HEK293 (cell line): Measurements from ENCODE around the gene TPGS1.

Experiments used
- CTCF ChIP-seq: fragments of 450-650 bp; formaldehyde crosslinking; IDR thresholded peaks from 2 replicates; pipeline ENCODE4 v1.5.1; 2016; ENCODE audit warnings: missing biosample characterization, missing genetic modification characterization
- SP2 ChIP-seq: fragments of 450-650 bp; formaldehyde crosslinking; IDR thresholded peaks from 2 replicates; pipeline ENCODE4 v1.5.1; 2016; ENCODE audit warnings: missing biosample characterization, missing genetic modification characterization
- ZBTB7A ChIP-seq: fragments of 450-650 bp; formaldehyde crosslinking; IDR thresholded peaks from 2 replicates; pipeline ENCODE4 v1.5.1; 2016; ENCODE audit warnings: low read depth, missing biosample characterization, missing genetic modification characterization

- TF ChIP-seq CTCF (no peak), ZBTB7A (tag by site-specific recombination) (no peak), SP2 (tag by site-specific recombination) (no peak)
Measured at GRCh38 chr19:475360-475759, 31.9 kb upstream of the TPGS1 start.
